Measurements from ENCODE around the gene RBMS1. TPM values are rescaled to one million over a fixed set of nuclear protein-coding genes. Genes with fewer than 3 reads are reported as not detected.

The RBMS1 gene
- total RNA-seq, 1 donor from 2014 or later, result 136 TPM

GRCh38 chr2:160402997-160403979, 90.3 kb downstream of the RBMS1 start:
- Mint-ChIP-seq H3K36me3 (ENCODE audit: low read depth, unreplicated experiment) (peaks cover 7% of the 10 kb centered on the region), H3K27me3 (ENCODE audit: unreplicated experiment) (peaks cover 16% of the 10 kb centered on the region), H3K27ac (ENCODE audit: unreplicated experiment) (no peak overlapping the region), H3K9me3 (ENCODE audit: unreplicated experiment) (no peaks in the 10 kb centered on the region), H3K4me3 (ENCODE audit: unreplicated experiment) (no peak overlapping the region), H3K4me1 (ENCODE audit: unreplicated experiment) (peaks cover 55% of the 10 kb centered on the region)
- DNase-seq (ENCODE audit: low spot score), result no peak
- TF ChIP-seq, protein P1, sequence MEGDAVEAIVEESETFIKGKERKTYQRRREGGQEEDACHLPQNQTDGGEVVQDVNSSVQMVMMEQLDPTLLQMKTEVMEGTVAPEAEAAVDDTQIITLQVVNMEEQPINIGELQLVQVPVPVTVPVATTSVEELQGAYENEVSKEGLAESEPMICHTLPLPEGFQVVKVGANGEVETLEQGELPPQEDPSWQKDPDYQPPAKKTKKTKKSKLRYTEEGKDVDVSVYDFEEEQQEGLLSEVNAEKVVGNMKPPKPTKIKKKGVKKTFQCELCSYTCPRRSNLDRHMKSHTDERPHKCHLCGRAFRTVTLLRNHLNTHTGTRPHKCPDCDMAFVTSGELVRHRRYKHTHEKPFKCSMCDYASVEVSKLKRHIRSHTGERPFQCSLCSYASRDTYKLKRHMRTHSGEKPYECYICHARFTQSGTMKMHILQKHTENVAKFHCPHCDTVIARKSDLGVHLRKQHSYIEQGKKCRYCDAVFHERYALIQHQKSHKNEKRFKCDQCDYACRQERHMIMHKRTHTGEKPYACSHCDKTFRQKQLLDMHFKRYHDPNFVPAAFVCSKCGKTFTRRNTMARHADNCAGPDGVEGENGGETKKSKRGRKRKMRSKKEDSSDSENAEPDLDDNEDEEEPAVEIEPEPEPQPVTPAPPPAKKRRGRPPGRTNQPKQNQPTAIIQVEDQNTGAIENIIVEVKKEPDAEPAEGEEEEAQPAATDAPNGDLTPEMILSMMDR (IDR thresholded peaks at IDR 0.05; ENCODE audit: unreplicated experiment), result no peak

- H3K36me3 Mint-ChIP-seq (ENCODE audit: low read depth, unreplicated experiment), result peaks cover 3% of the 10 kb centered on the region
- peaks cover 52% of the 10 kb centered on the region for H3K4me1 Mint-ChIP-seq (ENCODE audit: unreplicated experiment)
- no peaks in the 10 kb centered on the region for H3K9me3 Mint-ChIP-seq (ENCODE audit: unreplicated experiment)
- H3K27me3 Mint-ChIP-seq (ENCODE audit: unreplicated experiment), result peaks cover 12% of the 10 kb centered on the region
- no peak overlapping the region for H3K4me3 Mint-ChIP-seq (ENCODE audit: unreplicated experiment)
- DNase-seq (ENCODE audit: low spot score), result no peak
- TF ChIP-seq, protein P1 (IDR thresholded peaks at IDR 0.05; ENCODE audit: unreplicated experiment), result no peak
- H3K27ac Mint-ChIP-seq (ENCODE audit: unreplicated experiment), result no peak overlapping the region
Observed at GRCh38 chr2:160402501-160402900, 91.1 kb downstream of the RBMS1 start.

DNA sequence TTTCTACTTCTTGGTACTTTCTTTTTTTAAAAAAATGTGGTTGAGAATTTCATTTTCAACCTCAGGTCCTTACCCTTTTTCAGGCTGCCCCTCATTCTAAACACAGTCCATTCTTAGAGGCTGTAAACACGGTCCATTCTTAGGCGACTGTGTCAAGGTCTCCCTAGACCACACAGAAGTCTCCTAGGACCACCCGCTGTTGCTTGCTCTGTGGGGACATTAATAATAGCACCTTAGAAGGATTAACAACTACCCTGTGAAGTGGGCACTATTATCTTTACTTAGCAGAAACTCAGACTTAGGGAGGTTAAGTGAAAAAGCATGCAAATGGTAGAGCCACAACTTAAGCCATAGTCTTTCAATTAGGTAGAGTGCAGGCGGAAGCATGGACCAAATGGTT, 91.7 kb downstream of the RBMS1 start:
- Mint-ChIP-seq H3K27ac (ENCODE audit: unreplicated experiment) (peak overlapping the region; percentile 49), H3K36me3 (ENCODE audit: low read depth, unreplicated experiment) (peaks cover 3% of the 10 kb centered on the region), H3K4me3 (ENCODE audit: unreplicated experiment) (no peak overlapping the region), H3K27me3 (ENCODE audit: unreplicated experiment) (peaks cover 11% of the 10 kb centered on the region), H3K4me1 (ENCODE audit: unreplicated experiment) (peaks cover 51% of the 10 kb centered on the region), H3K9me3 (ENCODE audit: unreplicated experiment) (no peaks in the 10 kb centered on the region)
- DNase-seq (ENCODE audit: low spot score), result no peak
- TF ChIP-seq, protein P1 (IDR thresholded peaks at IDR 0.05; ENCODE audit: unreplicated experiment), result no peak

GRCh38 chr2:160399880-160400279, 93.7 kb downstream of the RBMS1 start:
- H3K4me1 Mint-ChIP-seq (ENCODE audit: unreplicated experiment), result peaks cover 42% of the 10 kb centered on the region
- no peaks in the 10 kb centered on the region for H3K36me3 Mint-ChIP-seq (ENCODE audit: low read depth, unreplicated experiment)
- no peaks in the 10 kb centered on the region for H3K27me3 Mint-ChIP-seq (ENCODE audit: unreplicated experiment)
- TF ChIP-seq, protein P1 (IDR thresholded peaks at IDR 0.05; ENCODE audit: unreplicated experiment), result no peak
- DNase-seq (ENCODE audit: low spot score), result no peak
- no peaks in the 10 kb centered on the region for H3K9me3 Mint-ChIP-seq (ENCODE audit: unreplicated experiment)
- H3K4me3 Mint-ChIP-seq (ENCODE audit: unreplicated experiment), result peak overlapping the region; percentile 60
- no peak overlapping the region for H3K27ac Mint-ChIP-seq (ENCODE audit: unreplicated experiment)

GRCh38 chr2:160397530-160397865, 96.1 kb downstream of the RBMS1 start:
- peaks cover 3% of the 10 kb centered on the region for H3K36me3 Mint-ChIP-seq (ENCODE audit: low read depth, unreplicated experiment)
- no peaks in the 10 kb centered on the region for H3K9me3 Mint-ChIP-seq (ENCODE audit: unreplicated experiment)
- H3K27me3 Mint-ChIP-seq (ENCODE audit: unreplicated experiment), result peaks cover 1% of the 10 kb centered on the region
- no peak overlapping the region for H3K27ac Mint-ChIP-seq (ENCODE audit: unreplicated experiment)
- no peak overlapping the region for H3K4me3 Mint-ChIP-seq (ENCODE audit: unreplicated experiment)
- DNase-seq (ENCODE audit: low spot score), result no peak
- peaks cover 37% of the 10 kb centered on the region for H3K4me1 Mint-ChIP-seq (ENCODE audit: unreplicated experiment)
- TF ChIP-seq, protein P1 (IDR thresholded peaks at IDR 0.05; ENCODE audit: unreplicated experiment), result no peak
